ENCODE data around the gene NIF3L1.

- TF ChIP-seq POLR2A (IDR thresholded peaks at IDR 0.05; ENCODE audit: low read length) (no peak), GATA1 (IDR thresholded peaks at IDR 0.05; ENCODE audit: low read depth, low read length) (no peak)
Measured at GRCh38 chr2:200869014-200869413, 20.2 kb upstream of the NIF3L1 start.
